Loucy (cell line): ENCODE data around the gene CYGB.

Experiments used
- H2AFZ ChIP-seq: fragments of 200-600 bp; sonication (generic); 2 replicates; pipeline ENCODE4 v1.6.0; 2016; ENCODE audit warnings: antibody characterized with exemption, mild to moderate bottlenecking, low read length, moderate library complexity
- H3F3A ChIP-seq: fragments of 200-600 bp; 2 replicates; pipeline ENCODE4 v1.6.0; 2016; ENCODE audit warnings: antibody characterized with exemption, low read depth, mild to moderate bottlenecking
- H3K27me3 ChIP-seq: fragments of 200-600 bp; sonication (generic); 2 replicates; pipeline ENCODE4 v1.6.1; 2014; ENCODE audit warnings: low read length, mild to moderate bottlenecking; ENCODE audit not compliant: insufficient read depth, poor library complexity, severe bottlenecking
- H3K36me3 ChIP-seq: fragments of 200-600 bp; sonication (generic); 2 replicates; pipeline ENCODE4 v1.6.1; 2016; ENCODE audit warnings: low read length; ENCODE audit not compliant: insufficient read depth
- H3K4me1 ChIP-seq: fragments of 200-600 bp; sonication (generic); 2 replicates; pipeline ENCODE4 v1.5.1; 2014; ENCODE audit warnings: low read length, mild to moderate bottlenecking; ENCODE audit not compliant: insufficient read depth, poor library complexity, severe bottlenecking
- H3K4me2 ChIP-seq: fragments of 200-600 bp; sonication (generic); 2 replicates; pipeline ENCODE4 v1.6.0; 2014; ENCODE audit warnings: antibody characterized with exemption, low read length, low read depth, mild to moderate bottlenecking; ENCODE audit not compliant: poor library complexity, severe bottlenecking
- H3K4me3 ChIP-seq: fragments of 200-600 bp; sonication (generic); 2 replicates; pipeline ENCODE4 v1.5.1; 2014; ENCODE audit warnings: low read length, mild to moderate bottlenecking, mixed read lengths; ENCODE audit not compliant: poor library complexity, severe bottlenecking
- H3K79me2 ChIP-seq: fragments of 200-600 bp; sonication (generic); 2 replicates; pipeline ENCODE4 v1.6.1; 2014; ENCODE audit warnings: low read length; ENCODE audit not compliant: insufficient read depth
- H3K9ac ChIP-seq: fragments of 200-600 bp; sonication (generic); 2 replicates; pipeline ENCODE4 v1.6.0; 2014; ENCODE audit warnings: mild to moderate bottlenecking, low read depth, low read length, moderate library complexity; ENCODE audit not compliant: poor library complexity, severe bottlenecking
- H3K9me2 ChIP-seq: fragments of 200-600 bp; sonication (generic); replicated peaks from 2 replicates; pipeline ENCODE4 v1.6.1; 2016; ENCODE audit warnings: low read depth, low read length, mixed read lengths
- H3K9me3 ChIP-seq: fragments of 200-600 bp; sonication (generic); 2 replicates; pipeline ENCODE4 v1.6.1; 2014; ENCODE audit warnings: mild to moderate bottlenecking, antibody characterized with exemption, low read length, low read depth; ENCODE audit not compliant: insufficient read depth
- H4K20me1 ChIP-seq: fragments of 200-600 bp; sonication (generic); 2 replicates; pipeline ENCODE4 v1.6.0; 2014; ENCODE audit warnings: antibody characterized with exemption, low read length, mild to moderate bottlenecking; ENCODE audit not compliant: insufficient read depth, poor library complexity, severe bottlenecking
- EZH2phosphoT487 ChIP-seq: fragments of 200-600 bp; IDR thresholded peaks from 2 replicates; pipeline ENCODE4 v1.6.1; 2018; ENCODE audit warnings: antibody characterized with exemption, mild to moderate bottlenecking, moderate library complexity, borderline replicate concordance
- TF ChIP-seq, protein P1 (sequence below): fragments of 200-600 bp; sonication (generic); conservative IDR thresholded peaks from 2 replicates; pipeline ENCODE4 v1.5.1; 2014; ENCODE audit warnings: mild to moderate bottlenecking, antibody characterized with exemption, low read length

The CYGB gene

DNA sequence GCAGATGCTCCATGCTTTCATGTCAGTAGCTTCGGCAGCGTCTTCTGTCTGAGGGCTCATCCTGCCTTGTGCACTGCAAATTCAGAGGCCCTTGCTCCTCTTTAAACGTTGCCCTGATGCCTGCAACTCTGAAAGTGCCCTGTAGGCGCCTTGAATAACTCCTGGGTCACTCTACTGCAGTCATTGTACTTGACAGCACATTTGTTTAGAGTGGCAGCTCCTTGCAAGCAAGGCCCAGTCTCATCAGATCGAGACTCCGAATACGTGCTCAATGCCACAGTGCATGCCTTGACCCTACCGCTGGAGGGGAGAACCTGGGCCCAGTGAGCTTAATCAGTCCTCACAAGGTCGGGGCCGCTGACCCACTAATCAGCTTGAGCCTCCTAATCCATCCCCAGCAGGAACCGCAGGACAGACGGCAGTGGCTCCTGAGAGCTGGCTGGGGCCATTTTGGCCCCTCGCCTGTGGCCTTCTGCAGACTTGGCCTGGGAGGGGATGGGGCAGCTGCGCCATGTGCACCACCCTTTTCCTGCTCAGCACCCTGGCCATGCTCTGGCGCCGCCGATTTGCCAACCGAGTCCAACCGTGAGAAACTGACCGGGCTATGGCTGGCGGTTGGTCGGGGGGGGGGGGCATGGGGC lies 2.2 kb upstream of the CYGB start, which contains the start of gene PRCD:
Gene PRCD (plus strand): TSS at position 414 of the 641 bp plus-strand sequence. CDS start 98 bp downstream, at position 512.
- Histone ChIP-seq H3F3A (no peaks in the 10 kb centered on the region), H3K9ac (peak within 1 kb of the TSS; percentile 60), H3K36me3 (no peaks in the 10 kb centered on the region), H2AFZ (no peak within 1 kb of the TSS), H3K4me3 (peak within 1 kb of the TSS; percentile 45), H3K4me1 (peaks cover 43% of the 10 kb centered on the region), H3K9me3 (no peaks in the 10 kb centered on the region), H3K27me3 (no peaks in the 10 kb centered on the region), H3K4me2 (peak within 1 kb of the TSS; percentile 42), H3K79me2 (no peaks in the 10 kb centered on the region; the same call in 1 of the 2 replicates), H3K9me2 (no peaks in the 10 kb centered on the region), H4K20me1 (no peaks in the 10 kb centered on the region)
- no peak for TF ChIP-seq EZH2phosphoT487
- TF ChIP-seq, protein P1, sequence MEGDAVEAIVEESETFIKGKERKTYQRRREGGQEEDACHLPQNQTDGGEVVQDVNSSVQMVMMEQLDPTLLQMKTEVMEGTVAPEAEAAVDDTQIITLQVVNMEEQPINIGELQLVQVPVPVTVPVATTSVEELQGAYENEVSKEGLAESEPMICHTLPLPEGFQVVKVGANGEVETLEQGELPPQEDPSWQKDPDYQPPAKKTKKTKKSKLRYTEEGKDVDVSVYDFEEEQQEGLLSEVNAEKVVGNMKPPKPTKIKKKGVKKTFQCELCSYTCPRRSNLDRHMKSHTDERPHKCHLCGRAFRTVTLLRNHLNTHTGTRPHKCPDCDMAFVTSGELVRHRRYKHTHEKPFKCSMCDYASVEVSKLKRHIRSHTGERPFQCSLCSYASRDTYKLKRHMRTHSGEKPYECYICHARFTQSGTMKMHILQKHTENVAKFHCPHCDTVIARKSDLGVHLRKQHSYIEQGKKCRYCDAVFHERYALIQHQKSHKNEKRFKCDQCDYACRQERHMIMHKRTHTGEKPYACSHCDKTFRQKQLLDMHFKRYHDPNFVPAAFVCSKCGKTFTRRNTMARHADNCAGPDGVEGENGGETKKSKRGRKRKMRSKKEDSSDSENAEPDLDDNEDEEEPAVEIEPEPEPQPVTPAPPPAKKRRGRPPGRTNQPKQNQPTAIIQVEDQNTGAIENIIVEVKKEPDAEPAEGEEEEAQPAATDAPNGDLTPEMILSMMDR, result no peak; the same call in 1 of the 2 replicates

DNA sequence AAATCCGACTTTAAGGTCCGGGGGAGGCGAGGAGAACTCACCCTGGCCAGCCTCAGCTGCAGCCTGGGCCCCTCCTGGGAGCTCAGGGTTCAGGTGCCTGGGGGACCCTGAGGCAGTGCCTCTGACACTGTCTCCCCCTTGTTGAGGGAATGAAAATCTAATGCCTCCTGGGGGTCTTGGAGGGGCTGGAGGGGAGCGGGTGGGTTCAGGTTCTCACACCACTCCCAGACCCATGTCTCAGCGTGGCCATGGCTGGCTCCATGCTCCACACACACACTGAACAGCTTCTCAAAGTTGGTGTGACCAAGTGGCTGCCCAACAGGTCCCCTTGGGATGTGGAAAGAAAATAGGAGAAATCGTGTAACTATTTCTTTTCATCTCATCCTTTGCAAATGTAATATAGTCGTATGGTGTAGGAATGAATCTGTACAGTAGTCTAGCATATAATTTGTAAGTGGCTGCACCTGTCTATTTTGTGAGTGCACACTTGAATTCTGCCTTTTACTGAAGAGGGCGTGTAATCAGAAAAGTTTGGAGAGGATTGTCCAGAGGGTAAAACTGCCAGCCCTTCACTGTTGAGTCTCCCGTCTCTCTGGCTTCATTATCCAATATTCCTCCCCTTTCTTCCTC lies 1.5 kb upstream of the CYGB start:
- H3K4me3 ChIP-seq, result no peak overlapping the region
- H3K4me1 ChIP-seq, result peaks cover 41% of the 10 kb centered on the region
- H2AFZ ChIP-seq, result no peak overlapping the region
- no peaks in the 10 kb centered on the region for H3K27me3 ChIP-seq
- no peaks in the 10 kb centered on the region for H3K9me3 ChIP-seq
- H3K4me2 ChIP-seq, result no peak overlapping the region
- TF ChIP-seq EZH2phosphoT487, result no peak
- TF ChIP-seq, protein P1, result no peak
- no peaks in the 10 kb centered on the region for H4K20me1 ChIP-seq
- H3F3A ChIP-seq, result no peaks in the 10 kb centered on the region
- H3K9me2 ChIP-seq, result no peaks in the 10 kb centered on the region
- no peaks in the 10 kb centered on the region; the same call in 1 of the 2 replicates for H3K79me2 ChIP-seq
- no peaks in the 10 kb centered on the region for H3K36me3 ChIP-seq
- no peak overlapping the region for H3K9ac ChIP-seq

DNA sequence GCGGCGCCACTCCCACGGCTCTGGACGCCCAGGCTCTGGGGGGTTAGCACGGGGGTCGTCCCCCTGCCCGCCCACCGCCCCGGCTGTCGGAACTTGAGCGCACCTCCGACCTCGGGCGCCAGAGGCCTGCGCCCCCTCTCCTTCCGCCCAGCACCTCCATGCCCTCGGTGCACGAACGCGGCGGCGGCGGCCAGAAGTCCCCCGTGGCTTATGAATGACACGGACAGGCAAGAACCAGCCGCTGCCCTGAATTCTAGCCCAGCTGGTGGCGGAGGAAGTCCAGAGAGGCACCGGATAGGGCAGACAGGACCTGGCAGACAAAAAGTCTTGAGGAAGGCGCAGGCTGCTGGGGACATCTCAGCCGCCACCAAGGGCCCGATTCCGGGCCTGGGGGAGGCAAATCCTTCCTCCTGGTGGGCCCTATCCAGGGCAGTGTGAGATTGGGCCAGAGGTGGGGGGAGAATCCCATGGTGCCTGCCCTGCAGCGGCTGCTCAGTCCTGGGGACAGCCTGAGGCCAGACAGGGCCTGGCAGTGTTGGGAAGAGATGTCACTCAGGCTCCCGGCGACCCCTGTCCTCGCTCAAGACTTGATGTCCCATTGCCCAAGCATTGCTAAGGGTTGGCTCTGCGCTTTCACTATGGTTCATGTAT lies 897 bp upstream of the CYGB start:
- H3K9ac ChIP-seq, result no peak overlapping the region
- peaks cover 34% of the 10 kb centered on the region for H3K4me1 ChIP-seq
- no peaks in the 10 kb centered on the region for H4K20me1 ChIP-seq
- TF ChIP-seq EZH2phosphoT487, result no peak
- TF ChIP-seq, protein P1, result no peak
- H3F3A ChIP-seq, result no peaks in the 10 kb centered on the region
- H3K4me2 ChIP-seq, result no peak overlapping the region
- no peaks in the 10 kb centered on the region for H3K27me3 ChIP-seq
- no peaks in the 10 kb centered on the region; the same call in 1 of the 2 replicates for H3K79me2 ChIP-seq
- no peak overlapping the region for H3K4me3 ChIP-seq
- H3K36me3 ChIP-seq, result no peaks in the 10 kb centered on the region
- H3K9me2 ChIP-seq, result no peaks in the 10 kb centered on the region
- H2AFZ ChIP-seq, result no peak overlapping the region
- no peaks in the 10 kb centered on the region for H3K9me3 ChIP-seq
